T-cell (primary cell): ENCODE measurements around the gene BRINP2. TPM values are rescaled to one million over a fixed set of nuclear protein-coding genes. Genes with fewer than 3 reads are reported as not detected.

ENCODE experiments used
- ATAC-seq, 4 experiments: fragments of 200-7000 bp in 3 of 4; fragments of 150-1000 bp in 1 of 4; cut with Tn5 transposase; replicated peaks in 1 of 4; 1 replicate in 3 of 4; 2 replicates in 1 of 4; pipeline ENCODE4 v1.10.0; 2021; ENCODE audit warnings: moderate library complexity in 3 of 4, mild to moderate bottlenecking in 2 of 4, moderate number of reproducible peaks in 1 of 4
- CTCF ChIA-PET, 2 donors: fragments of 300-600 bp; sonication (Branson Sonifier 250); formaldehyde crosslinking; loops; one replicate each; lab custom pipeline; 2022; ENCODE audit warnings: antibody characterized with exemption in 2 of 2; lab: Charles Lee
- POLR2A ChIA-PET, 2 donors: fragments of 300-600 bp; sonication (Branson Sonifier 250); formaldehyde crosslinking; loops; one replicate each; lab custom pipeline; 2022; ENCODE audit warnings: antibody characterized with exemption in 2 of 2; lab: Charles Lee
- DNase-seq, 35 experiments: peaks; one replicate each; pipeline versions ENCODE4 v3.0.0 to v3.0.0-alpha.2; 2013 to 2023
- H3K27ac ChIP-seq: one replicate; pipeline ENCODE4 v1.5.1; 2013; ENCODE audit warnings: low read length
- H3K27me3 ChIP-seq, 2 experiments: replicated peaks in 1 of 2; 1 replicate in 1 of 2; 2 replicates in 1 of 2; pipeline versions ENCODE4 v1.6.1 to v1.7.0; 2013; ENCODE audit warnings: low read length in 1 of 2, mixed read lengths in 1 of 2; ENCODE audit not compliant: control insufficient read depth in 2 of 2, insufficient read depth in 2 of 2; ENCODE audit errors: extremely low read depth in 1 of 2
- H3K36me3 ChIP-seq, 2 donors: 1 replicate in 1 of 2; 2 replicates in 1 of 2; pipeline versions ENCODE4 v1.6.1 to v1.7.0; 2013; ENCODE audit warnings: low read length in 1 of 2; ENCODE audit not compliant: control insufficient read depth in 2 of 2, insufficient read depth in 1 of 2; ENCODE audit errors: extremely low read depth in 1 of 2
- H3K4me1 ChIP-seq, 2 experiments: 1 replicate in 1 of 2; 2 replicates in 1 of 2; pipeline versions ENCODE4 v1.6.1 to v1.7.0; 2013; ENCODE audit warnings: low read length in 2 of 2, mixed read lengths in 1 of 2; ENCODE audit not compliant: insufficient read depth in 2 of 2, control insufficient read depth in 1 of 2; ENCODE audit errors: extremely low read depth in 1 of 2
- H3K4me3 ChIP-seq, 2 donors: 1 replicate in 1 of 2; 2 replicates in 1 of 2; pipeline versions ENCODE4 v1.5.1 to v1.7.0; 2013; ENCODE audit warnings: mild to moderate bottlenecking in 2 of 2, low read length in 1 of 2, moderate library complexity in 1 of 2; ENCODE audit not compliant: control insufficient read depth in 1 of 2; ENCODE audit errors: extremely low read depth in 1 of 2
- H3K9me3 ChIP-seq: 2 replicates; pipeline ENCODE4 v1.7.0; 2013
- H3K27ac Mint-ChIP-seq, 2 donors: one replicate each; pipeline ENCODE4 v1.8.0; 2020 to 2021; ENCODE audit warnings: mild to moderate bottlenecking in 2 of 2, mixed read lengths in 2 of 2
- H3K27me3 Mint-ChIP-seq, 2 donors: one replicate each; pipeline ENCODE4 v1.8.0; 2021 to 2022; ENCODE audit warnings: mixed read lengths in 2 of 2
- H3K36me3 Mint-ChIP-seq: one replicate; pipeline ENCODE4 v1.8.0; 2021; ENCODE audit warnings: mixed read lengths
- H3K4me1 Mint-ChIP-seq, 3 donors: one replicate each; pipeline ENCODE4 v1.8.0; 2020 to 2022; ENCODE audit warnings: mixed read lengths in 3 of 3, mild to moderate bottlenecking in 1 of 3
- H3K4me3 Mint-ChIP-seq, 3 donors: one replicate each; pipeline ENCODE4 v1.8.0; 2020 to 2022; ENCODE audit warnings: mild to moderate bottlenecking in 3 of 3, mixed read lengths in 3 of 3, moderate library complexity in 3 of 3
- H3K9me3 Mint-ChIP-seq, 3 donors: one replicate each; pipeline ENCODE4 v1.8.0; 2020 to 2022; ENCODE audit warnings: mixed read lengths in 3 of 3
- WGBS: methylation state at CpG from one replicate; pipeline ENCODE4 v1.1.5; 2013; ENCODE audit warnings: missing lambda C conversion rate; ENCODE audit not compliant: insufficient coverage; 5-methylcytosine and 5-hydroxymethylcytosine counted together
- total RNA-seq, 35 experiments: library from RNA in 6 of 35; stranded (reverse) in 6 of 35; fragments of 120-200 nt in 1 of 35; gene quantifications; one replicate each; pipeline versions ENCODE4 v1.2.1 to v1.2.4 and lab custom pipeline; 2013 to 2026

BRINP2 gene
- total RNA-seq, 5 donors from 2014 or later (not counting 1 experiment from before 2014, with no cell fraction given) = 0.06 TPM; not detected in 4

DNA sequence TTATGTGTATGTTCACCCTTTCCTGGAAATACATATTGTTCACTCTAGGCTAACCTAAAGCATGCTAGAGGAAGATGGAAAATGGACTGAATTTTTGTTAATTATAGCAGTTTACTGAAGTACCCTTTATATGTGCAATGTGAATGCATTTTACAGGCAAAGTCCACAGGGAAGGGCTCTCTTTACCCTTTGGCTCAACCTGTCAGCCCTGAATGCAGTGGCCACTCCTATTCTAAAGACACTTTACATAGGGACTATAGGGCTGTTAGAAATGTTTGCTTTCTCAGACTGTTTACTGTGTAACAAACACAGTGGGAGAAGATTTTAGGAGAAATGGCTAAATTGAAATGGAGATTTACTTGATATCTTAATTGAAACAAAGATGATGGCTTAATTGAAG lies 78.5 kb downstream of the BRINP2 start:
- H3K4me3 ChIP-seq = no peak overlapping the region
- no peaks in the 10 kb centered on the region for H3K27me3 ChIP-seq
- no peaks in the 10 kb centered on the region for H3K4me1 ChIP-seq
- Mint-ChIP-seq H3K4me1 (no peaks in the 10 kb centered on the region), H3K27me3 (no peaks in the 10 kb centered on the region), H3K36me3 (no peaks in the 10 kb centered on the region), H3K9me3 (peaks cover 0 to 5% (median 0%) of the 10 kb centered on the region in 3 donors), H3K4me3 (no peak overlapping the region), H3K27ac (no peak overlapping the region)
- no peak overlapping the region for H3K27ac ChIP-seq
- ATAC-seq = no peak
- H3K9me3 ChIP-seq = no peaks in the 10 kb centered on the region
- no peaks in the 10 kb centered on the region for H3K36me3 ChIP-seq
- no peak for DNase-seq
- CTCF ChIA-PET = no interaction called here
- POLR2A ChIA-PET = no interaction called here

DNA sequence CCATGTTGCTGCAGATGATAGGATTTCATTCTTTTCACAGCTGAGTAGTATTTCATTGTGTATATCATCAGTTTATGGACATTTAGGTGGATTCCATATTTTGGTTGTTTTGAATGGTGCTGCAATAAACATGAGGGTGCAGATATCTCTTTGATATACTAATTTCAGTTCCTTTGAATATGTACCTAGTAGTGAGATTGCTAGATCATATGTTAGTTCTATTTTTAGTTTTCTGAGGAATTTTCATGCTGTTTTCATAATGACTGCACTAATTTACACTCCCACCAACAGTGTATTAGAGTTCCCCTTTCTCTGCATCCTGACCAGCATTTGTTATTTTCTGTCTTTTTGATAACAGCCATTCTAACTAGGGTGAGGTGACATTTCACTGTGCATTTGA lies 82.1 kb downstream of the BRINP2 start:
- H3K27me3 ChIP-seq = no peaks in the 10 kb centered on the region
- H3K4me3 Mint-ChIP-seq = no peak overlapping the region
- no peak overlapping the region for H3K27ac Mint-ChIP-seq
- peaks cover 0 to 7% (median 0%) of the 10 kb centered on the region in 3 donors for H3K9me3 Mint-ChIP-seq
- ATAC-seq (no peak), DNase-seq (no peak)
- POLR2A ChIA-PET = no interaction called here
- no peaks in the 10 kb centered on the region for H3K9me3 ChIP-seq
- no peak overlapping the region for H3K27ac ChIP-seq
- H3K4me3 ChIP-seq = no peak overlapping the region
- H3K4me1 ChIP-seq = no peaks in the 10 kb centered on the region
- H3K4me1 Mint-ChIP-seq = no peaks in the 10 kb centered on the region
- no peaks in the 10 kb centered on the region for H3K36me3 Mint-ChIP-seq
- no peaks in the 10 kb centered on the region for H3K36me3 ChIP-seq
- H3K27me3 Mint-ChIP-seq = no peaks in the 10 kb centered on the region
- CTCF ChIA-PET = no interaction called here

DNA sequence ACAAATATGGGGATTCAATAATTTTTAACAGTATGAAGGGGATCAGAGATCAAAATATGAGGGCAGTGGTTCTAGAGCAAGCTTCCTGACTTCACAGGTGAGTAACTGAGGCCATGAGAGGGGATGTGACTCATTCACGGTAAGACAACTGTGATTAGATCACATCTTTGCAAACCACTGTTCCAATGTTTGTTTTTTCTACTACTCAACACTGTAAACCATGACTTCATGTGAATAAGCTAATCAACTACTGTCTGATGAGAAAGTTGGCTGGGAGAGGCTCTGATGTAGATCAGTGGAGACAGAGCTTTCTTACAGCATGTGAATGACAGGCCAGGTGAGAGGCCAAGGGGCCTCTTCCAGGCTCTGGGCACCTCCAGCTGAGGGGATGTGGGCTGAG lies 84.7 kb downstream of the BRINP2 start:
- Mint-ChIP-seq H3K9me3 (peaks cover 0 to 7% (median 0%) of the 10 kb centered on the region in 3 donors), H3K27ac (no peak overlapping the region), H3K4me1 (no peaks in the 10 kb centered on the region), H3K27me3 (no peaks in the 10 kb centered on the region), H3K36me3 (no peaks in the 10 kb centered on the region), H3K4me3 (no peak overlapping the region)
- Histone ChIP-seq H3K27me3 (no peaks in the 10 kb centered on the region), H3K27ac (no peak overlapping the region), H3K9me3 (no peaks in the 10 kb centered on the region), H3K4me1 (no peaks in the 10 kb centered on the region), H3K36me3 (no peaks in the 10 kb centered on the region), H3K4me3 (no peak overlapping the region)
- WGBS = no CpG with 5 or more reads among the region's 1 CpG
- CTCF ChIA-PET = no interaction called here
- no peak for ATAC-seq
- DNase-seq = no peak
- POLR2A ChIA-PET = no interaction called here

DNA sequence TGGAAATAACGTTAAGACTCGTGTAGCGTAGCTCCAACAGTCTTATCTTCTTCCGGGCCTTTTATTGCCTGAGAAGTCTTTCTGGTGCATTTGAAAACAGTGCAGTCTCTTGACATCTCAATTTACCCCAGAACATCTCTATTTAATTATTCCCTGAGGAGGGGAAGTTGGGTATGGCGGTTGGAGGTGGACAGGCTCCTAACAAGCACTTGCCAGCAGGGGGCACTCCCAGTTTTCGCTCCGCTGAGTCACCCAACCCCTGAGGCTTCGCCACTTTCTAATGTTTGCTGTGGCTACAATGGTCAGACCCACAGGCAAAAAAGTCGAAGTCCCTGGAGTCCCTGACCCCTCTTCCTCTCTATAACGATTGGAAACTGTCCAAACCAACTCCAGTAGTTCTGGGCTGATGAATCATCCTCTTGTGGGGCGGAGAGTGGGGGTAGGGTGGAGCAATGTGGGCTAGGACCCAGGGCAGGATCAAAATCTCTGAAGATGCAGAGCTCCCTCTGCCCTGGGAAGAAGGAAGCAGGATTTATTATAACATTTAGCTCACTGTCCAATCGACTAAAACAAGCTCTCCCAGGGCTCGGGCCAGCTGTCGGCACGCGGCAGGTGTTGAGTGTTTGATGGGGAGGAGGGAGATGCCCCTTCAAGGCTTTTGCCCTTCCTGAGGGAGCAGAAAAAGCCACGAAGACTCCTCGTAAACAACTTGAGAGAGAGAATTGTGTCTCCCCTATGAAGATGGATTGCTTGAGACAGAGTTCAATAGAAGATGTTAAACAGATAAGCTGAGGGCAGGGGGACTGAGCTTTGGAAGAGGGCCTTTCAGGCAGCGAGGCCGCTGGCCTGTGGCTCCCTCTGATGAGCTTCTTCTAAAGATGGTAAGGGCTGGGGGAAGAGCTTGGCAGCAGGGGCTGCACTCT lies 85.7 kb downstream of the BRINP2 start:
- H3K4me3 Mint-ChIP-seq = no peak overlapping the region
- POLR2A ChIA-PET = no interaction called here
- H3K9me3 Mint-ChIP-seq = peaks cover 0 to 7% (median 0%) of the 10 kb centered on the region in 3 donors
- no peaks in the 10 kb centered on the region for H3K27me3 Mint-ChIP-seq
- H3K36me3 Mint-ChIP-seq = no peaks in the 10 kb centered on the region
- Histone ChIP-seq H3K4me1 (no peaks in the 10 kb centered on the region), H3K36me3 (no peaks in the 10 kb centered on the region), H3K27me3 (no peaks in the 10 kb centered on the region), H3K27ac (no peak overlapping the region), H3K4me3 (no peak overlapping the region), H3K9me3 (no peaks in the 10 kb centered on the region)
- no peak for ATAC-seq
- no peak for DNase-seq
- WGBS = 58% methylated on average over 4 of the region's 20 CpGs
- H3K4me1 Mint-ChIP-seq = no peaks in the 10 kb centered on the region
- CTCF ChIA-PET = no interaction called here
- H3K27ac Mint-ChIP-seq = no peak overlapping the region

DNA sequence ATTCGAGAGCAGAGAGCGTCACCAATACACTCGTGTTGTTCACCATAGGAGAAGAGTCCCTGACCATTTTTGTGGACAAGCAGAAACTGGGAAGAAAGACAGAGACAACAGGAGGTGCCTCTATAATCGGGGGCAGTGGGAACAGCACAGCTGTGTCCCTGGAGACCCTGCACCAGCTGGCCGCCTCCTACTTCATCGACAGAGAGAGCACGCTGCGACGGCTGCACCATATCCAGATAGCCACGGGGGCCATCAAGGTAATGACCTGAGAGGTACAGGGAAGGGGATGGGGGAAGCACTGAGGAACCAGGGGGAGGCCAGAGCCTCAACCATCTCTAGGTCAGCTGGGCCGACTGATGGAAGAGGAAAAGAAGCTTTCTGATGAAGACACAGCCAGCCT lies 86.4 kb downstream of the BRINP2 start:
- H3K36me3 ChIP-seq = no peaks in the 10 kb centered on the region
- no peak overlapping the region for H3K4me3 ChIP-seq
- no peaks in the 10 kb centered on the region for H3K9me3 ChIP-seq
- no peaks in the 10 kb centered on the region for H3K27me3 ChIP-seq
- Mint-ChIP-seq H3K27me3 (no peaks in the 10 kb centered on the region), H3K4me3 (no peak overlapping the region), H3K36me3 (no peaks in the 10 kb centered on the region), H3K27ac (no peak overlapping the region), H3K9me3 (peaks cover 0 to 7% (median 0%) of the 10 kb centered on the region in 3 donors), H3K4me1 (no peaks in the 10 kb centered on the region)
- DNase-seq (no peak), ATAC-seq (no peak)
- no peak overlapping the region for H3K27ac ChIP-seq
- ChIA-PET CTCF (no interaction called here), POLR2A (no interaction called here)
- 84% methylated on average over 6 of the region's 11 CpGs for WGBS
- H3K4me1 ChIP-seq = no peaks in the 10 kb centered on the region

GRCh38 chr1:177257576-177257975 lies 86.8 kb downstream of the BRINP2 start:
- no peaks in the 10 kb centered on the region for H3K4me1 Mint-ChIP-seq
- ATAC-seq (no peak), DNase-seq (no peak)
- peaks cover 0 to 7% (median 0%) of the 10 kb centered on the region in 3 donors for H3K9me3 Mint-ChIP-seq
- H3K27ac Mint-ChIP-seq = no peak overlapping the region
- H3K4me3 Mint-ChIP-seq = no peak overlapping the region
- no peak overlapping the region for H3K27ac ChIP-seq
- no peaks in the 10 kb centered on the region for H3K27me3 Mint-ChIP-seq
- H3K36me3 Mint-ChIP-seq = no peaks in the 10 kb centered on the region
- H3K27me3 ChIP-seq = no peaks in the 10 kb centered on the region
- POLR2A ChIA-PET = no interaction called here
- 82% methylated on average over 3 of the region's 4 CpGs for WGBS
- H3K36me3 ChIP-seq = no peaks in the 10 kb centered on the region
- no peaks in the 10 kb centered on the region for H3K4me1 ChIP-seq
- CTCF ChIA-PET = no interaction called here
- no peaks in the 10 kb centered on the region for H3K9me3 ChIP-seq
- H3K4me3 ChIP-seq = no peak overlapping the region
